GM10266 (cell line): Measurements from ENCODE around the gene WNT8A.
"Not testable (repeated sequence)": the region's sequence is repeated elsewhere in the genome, so short reads cannot be mapped to it uniquely, and the experiment has no call there.

Source experiments
- DNase-seq: peaks from one replicate; pipeline ENCODE4 v3.0.0; 2012; ENCODE audit errors: extremely low spot score
- TF ChIP-seq, protein P1 (sequence below): IDR thresholded peaks from 2 replicates; pipeline ENCODE4 v1.5.1; 2012; ENCODE audit warnings: mild to moderate bottlenecking, low read depth; ENCODE audit not compliant: control insufficient read depth, insufficient read depth; ENCODE audit errors: missing control alignments

The WNT8A gene

DNA sequence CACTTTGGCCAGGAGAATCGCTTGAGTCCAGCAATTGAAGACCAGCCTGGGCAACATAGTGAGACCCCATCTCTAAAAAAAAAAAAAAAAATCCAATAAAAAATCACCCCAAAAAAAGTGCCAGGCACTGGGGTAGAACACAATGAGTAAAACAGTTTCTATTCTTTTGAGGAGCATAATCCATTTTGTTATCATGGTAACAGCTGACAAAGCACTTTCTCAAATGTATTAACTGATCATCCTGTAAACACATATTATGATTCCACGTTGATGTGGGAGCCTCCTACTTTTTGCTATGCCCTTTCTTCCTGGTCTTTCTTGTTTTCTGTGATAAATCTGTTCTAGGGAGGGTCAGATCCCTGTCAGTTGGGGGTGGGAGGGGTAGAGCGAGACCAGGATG is 30.3 kb upstream of the WNT8A start:
- TF ChIP-seq, protein P1, sequence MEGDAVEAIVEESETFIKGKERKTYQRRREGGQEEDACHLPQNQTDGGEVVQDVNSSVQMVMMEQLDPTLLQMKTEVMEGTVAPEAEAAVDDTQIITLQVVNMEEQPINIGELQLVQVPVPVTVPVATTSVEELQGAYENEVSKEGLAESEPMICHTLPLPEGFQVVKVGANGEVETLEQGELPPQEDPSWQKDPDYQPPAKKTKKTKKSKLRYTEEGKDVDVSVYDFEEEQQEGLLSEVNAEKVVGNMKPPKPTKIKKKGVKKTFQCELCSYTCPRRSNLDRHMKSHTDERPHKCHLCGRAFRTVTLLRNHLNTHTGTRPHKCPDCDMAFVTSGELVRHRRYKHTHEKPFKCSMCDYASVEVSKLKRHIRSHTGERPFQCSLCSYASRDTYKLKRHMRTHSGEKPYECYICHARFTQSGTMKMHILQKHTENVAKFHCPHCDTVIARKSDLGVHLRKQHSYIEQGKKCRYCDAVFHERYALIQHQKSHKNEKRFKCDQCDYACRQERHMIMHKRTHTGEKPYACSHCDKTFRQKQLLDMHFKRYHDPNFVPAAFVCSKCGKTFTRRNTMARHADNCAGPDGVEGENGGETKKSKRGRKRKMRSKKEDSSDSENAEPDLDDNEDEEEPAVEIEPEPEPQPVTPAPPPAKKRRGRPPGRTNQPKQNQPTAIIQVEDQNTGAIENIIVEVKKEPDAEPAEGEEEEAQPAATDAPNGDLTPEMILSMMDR, result no peak
- DNase-seq, result no peak

DNA sequence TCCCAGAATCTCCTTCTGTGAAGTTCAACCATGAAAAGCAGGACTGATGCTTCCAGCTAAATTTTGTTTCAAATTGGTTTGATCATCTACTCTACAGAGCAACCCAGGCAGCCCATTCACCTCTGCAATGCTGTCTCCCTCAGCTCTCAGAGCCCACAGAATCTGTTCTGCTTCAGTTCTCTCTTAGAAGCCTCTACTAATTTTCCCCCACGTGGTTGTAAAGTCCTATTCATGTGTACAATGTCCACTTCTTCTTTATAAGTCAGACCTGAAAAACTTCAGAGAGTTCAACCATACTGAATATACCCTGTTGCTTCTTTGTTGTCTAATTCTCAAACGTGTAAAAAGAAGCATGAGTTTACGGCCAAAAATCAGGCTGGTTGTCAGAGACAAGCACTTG is 29.6 kb upstream of the WNT8A start:
- TF ChIP-seq, protein P1, result no peak
- no peak for DNase-seq

DNA sequence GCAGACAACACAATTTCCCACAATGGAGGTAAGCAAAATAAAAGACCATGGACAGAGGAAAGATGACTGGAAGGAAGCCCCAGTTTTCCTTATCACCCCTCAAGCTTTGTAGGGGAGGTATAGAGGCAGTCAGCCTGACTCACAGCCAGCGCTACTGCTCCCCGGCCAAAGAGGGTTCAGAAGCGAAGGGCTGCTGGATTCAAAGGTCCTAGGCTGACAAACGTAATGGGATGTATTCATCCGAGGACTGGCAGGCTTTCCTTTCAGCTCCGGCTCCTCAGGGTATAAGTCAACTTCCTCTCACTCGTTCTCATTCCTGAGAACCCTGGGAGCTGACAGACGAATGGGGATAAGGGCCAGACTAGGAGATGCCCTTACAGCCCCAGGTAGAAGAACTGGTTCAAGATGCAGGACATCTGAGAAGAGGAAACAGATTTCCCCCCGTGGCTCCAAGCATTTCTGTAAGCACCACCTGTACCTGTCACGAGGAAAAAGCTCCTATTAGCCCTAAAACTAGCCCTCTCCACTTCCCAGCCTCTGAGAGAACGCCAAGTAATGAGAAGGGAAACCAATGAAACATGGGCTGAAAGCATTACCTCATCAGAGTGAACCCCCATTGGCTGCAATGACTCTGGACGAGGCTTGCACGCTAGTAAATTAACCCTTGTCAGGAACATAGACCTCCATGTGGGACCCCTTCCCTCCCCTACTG is 28.8 kb upstream of the WNT8A start:
- DNase-seq, result no peak

DNA sequence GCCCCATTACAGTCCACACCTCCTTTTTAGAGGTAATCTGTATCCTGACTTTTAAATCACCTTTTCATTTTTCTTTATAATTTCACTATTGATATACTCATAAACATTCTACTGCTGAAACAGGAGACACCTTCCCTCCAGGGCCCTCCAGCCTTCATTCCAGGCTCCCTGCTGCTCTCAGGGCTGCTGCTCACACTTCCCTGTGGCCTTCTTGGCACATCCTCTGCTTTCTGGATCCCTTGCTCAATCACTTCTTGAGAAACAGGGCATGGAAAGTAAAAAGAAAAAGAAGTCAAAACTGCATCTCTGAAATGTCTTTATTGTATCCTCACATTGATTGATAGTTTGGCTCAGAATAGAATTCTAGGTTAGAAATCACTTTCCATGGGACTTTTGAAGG is 19.3 kb upstream of the WNT8A start:
- TF ChIP-seq, protein P1, result peak; percentile 13
- no peak for DNase-seq

More for the DNA sequence above, 28.8 kb upstream of the WNT8A start:
- TF ChIP-seq, protein P1, result no peak

DNA sequence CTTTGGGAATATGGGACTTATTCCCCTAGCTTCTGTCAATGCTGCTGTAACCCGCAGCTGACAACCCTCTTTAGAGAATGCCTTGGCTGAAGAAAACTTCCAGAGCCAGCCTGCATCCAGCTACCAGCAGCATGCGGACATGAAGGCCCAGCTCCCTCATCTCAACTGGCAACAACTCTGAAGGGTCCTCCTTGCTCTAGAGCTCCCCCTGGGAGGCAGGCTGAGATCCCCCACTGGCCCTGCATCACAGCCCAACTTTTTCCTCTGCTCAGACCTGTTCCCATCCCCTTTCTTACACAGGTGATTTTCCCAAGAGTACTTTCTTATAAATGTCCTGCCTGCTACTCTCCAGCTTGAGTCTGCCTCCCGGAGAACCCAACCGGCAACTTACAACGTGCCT is 18.7 kb upstream of the WNT8A start:
- DNase-seq, result no peak
- TF ChIP-seq, protein P1, result peak; percentile 51

DNA sequence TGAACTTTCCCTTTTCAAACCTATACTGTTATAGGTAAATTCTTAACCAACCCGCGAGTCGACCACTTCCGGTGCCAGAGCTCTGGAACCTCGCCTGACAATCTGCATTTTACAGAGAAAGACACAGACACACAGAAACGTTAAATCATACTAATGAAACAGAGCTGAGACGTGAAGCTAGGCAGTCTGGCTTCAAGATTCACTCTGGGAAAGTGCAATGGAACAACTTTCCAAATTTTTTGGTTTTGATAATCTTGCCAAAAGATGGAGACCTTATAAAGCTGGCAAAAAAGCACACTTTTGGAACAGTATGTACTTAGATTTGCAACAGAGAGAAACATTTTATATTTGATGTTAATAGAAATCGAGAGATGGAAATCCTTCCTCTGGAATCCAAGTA is 15.9 kb upstream of the WNT8A start:
- no peak for DNase-seq
- TF ChIP-seq, protein P1, result no peak

DNA sequence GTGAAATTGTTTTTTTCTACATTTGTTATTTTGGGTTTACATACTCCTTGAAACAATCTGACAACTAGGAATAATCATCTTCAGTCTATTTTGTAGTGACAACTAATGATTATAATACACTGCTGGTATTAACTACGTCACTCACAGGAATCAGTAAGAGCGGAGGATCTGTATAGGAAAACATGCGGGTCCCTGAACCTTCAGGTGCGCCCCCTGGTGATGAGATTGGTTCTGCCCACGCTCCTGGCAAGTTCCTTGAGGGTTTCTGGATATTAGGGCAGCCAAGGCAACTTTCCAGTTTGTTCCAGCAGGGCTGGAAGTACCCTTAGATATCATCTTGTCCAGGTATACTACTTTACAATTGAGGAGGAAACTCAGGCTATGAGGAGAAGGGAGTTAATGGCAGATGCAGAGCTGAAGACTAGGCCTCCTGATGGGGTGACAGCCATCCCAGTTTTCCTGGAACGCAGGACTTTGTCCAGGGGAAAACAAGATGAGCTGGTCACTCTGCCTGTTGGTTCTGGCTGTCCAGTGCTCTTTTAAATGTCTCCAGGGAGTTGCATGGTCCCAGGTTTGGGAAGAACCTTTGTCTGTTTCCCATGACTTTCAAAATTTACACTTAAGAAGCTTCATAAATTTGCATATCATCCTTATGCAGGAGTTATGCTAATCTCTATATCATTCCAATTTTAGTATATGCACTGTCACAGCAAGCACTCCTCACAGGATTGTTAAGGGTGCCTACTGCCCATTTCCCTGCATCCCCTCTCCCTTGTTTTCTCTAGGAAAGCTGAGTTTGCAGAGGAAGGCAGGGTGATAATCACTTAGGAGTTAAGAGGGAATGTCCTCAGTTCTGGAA is 14.9 kb upstream of the WNT8A start:
- DNase-seq, result peak; percentile 80

DNA sequence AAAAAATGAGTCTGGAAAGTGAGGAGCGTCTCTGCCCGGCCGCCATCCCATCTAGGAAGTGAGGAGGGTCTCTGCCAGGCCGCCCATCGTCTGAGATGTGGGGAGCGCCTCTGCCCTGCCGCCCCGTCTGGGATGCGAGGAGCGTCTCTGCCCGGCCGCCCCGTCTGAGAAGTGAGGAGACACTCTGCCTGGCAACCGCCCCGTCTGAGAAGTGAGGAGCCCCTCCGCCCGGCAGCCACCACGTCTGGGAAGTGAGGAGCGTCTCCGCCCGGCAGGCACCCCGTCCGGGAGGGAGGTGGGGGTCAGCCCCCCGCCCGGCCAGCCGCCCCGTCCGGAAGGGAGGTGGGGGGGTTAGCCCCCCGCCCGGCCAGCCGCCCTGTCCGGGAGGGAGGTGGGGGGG is 13.8 kb upstream of the WNT8A start:
- not testable (repeated sequence) for DNase-seq

More for the DNA sequence above, 14.9 kb upstream of the WNT8A start:
- TF ChIP-seq, protein P1, result peak; percentile 79
